ENCODE results near the gene SLC44A1.

SLC44A1 gene

GRCh38 chr9:105270711-105271110 is 26.3 kb downstream of the SLC44A1 start:
- intact Hi-C loops (cut with DNase I; ENCODE audit: low total_unique reads): no loop called here
- DNase-seq: no peak
- Histone ChIP-seq H3K36me3 (no peaks in the 10 kb centered on the region), H3K27ac (no peak overlapping the region), H3K4me1 (no peaks in the 10 kb centered on the region), H3K4me3 (no peak overlapping the region), H3K9me3 (no peaks in the 10 kb centered on the region), H3K27me3 (no peaks in the 10 kb centered on the region)
- TF ChIP-seq CTCF (IDR thresholded peaks at IDR 0.05): no peak

GRCh38 chr9:105273731-105274130 is 29.3 kb downstream of the SLC44A1 start:
- Histone ChIP-seq H3K27ac (no peak overlapping the region), H3K36me3 (no peaks in the 10 kb centered on the region), H3K27me3 (no peaks in the 10 kb centered on the region), H3K9me3 (no peaks in the 10 kb centered on the region), H3K4me1 (peaks cover 0 to 3% (median 0%) of the 10 kb centered on the region in 4 donors), H3K4me3 (no peak overlapping the region)
- intact Hi-C loops (cut with DNase I; ENCODE audit: low total_unique reads): no loop called here
- no peak for TF ChIP-seq CTCF (IDR thresholded peaks at IDR 0.05)
- no peak for DNase-seq

GRCh38 chr9:105275111-105275510 is 30.7 kb downstream of the SLC44A1 start:
- Histone ChIP-seq H3K4me1 (peaks cover 0 to 6% (median 0%) of the 10 kb centered on the region in 4 donors), H3K9me3 (no peaks in the 10 kb centered on the region)
- intact Hi-C loops (cut with DNase I; ENCODE audit: low total_unique reads): no loop called here

GRCh38 chr9:105275938-105276337 is 31.5 kb downstream of the SLC44A1 start:
- Histone ChIP-seq H3K4me3 (no peak overlapping the region), H3K9me3 (no peaks in the 10 kb centered on the region), H3K4me1 (peaks cover 0 to 6% (median 0%) of the 10 kb centered on the region in 4 donors), H3K27me3 (no peaks in the 10 kb centered on the region), H3K36me3 (no peaks in the 10 kb centered on the region), H3K27ac (no peak overlapping the region)
- TF ChIP-seq CTCF (IDR thresholded peaks at IDR 0.05): no peak
- intact Hi-C loops (cut with DNase I; ENCODE audit: low total_unique reads): no loop called here
- no peak for DNase-seq

More at GRCh38 chr9:105275111-105275510, 30.7 kb downstream of the SLC44A1 start:
- no peak for TF ChIP-seq CTCF (IDR thresholded peaks at IDR 0.05)
- no peak for DNase-seq
- Histone ChIP-seq H3K27me3 (no peaks in the 10 kb centered on the region), H3K27ac (no peak overlapping the region), H3K36me3 (no peaks in the 10 kb centered on the region), H3K4me3 (no peak overlapping the region)

GRCh38 chr9:105278751-105279150 is 34.3 kb downstream of the SLC44A1 start:
- H3K36me3 ChIP-seq: no peaks in the 10 kb centered on the region
- no peak overlapping the region for H3K4me3 ChIP-seq
- intact Hi-C loops (cut with DNase I; ENCODE audit: low total_unique reads): no loop called here
- no peaks in the 10 kb centered on the region for H3K9me3 ChIP-seq
- no peak for DNase-seq
- no peaks in the 10 kb centered on the region for H3K27me3 ChIP-seq
- H3K4me1 ChIP-seq: peaks cover 0 to 6% (median 0%) of the 10 kb centered on the region in 4 donors
- no peak overlapping the region for H3K27ac ChIP-seq
- no peak for TF ChIP-seq CTCF (IDR thresholded peaks at IDR 0.05)

- intact Hi-C loops (cut with DNase I; ENCODE audit: low total_unique reads): no loop called here
- TF ChIP-seq CTCF (IDR thresholded peaks at IDR 0.05): no peak
Measured at GRCh38 chr9:105280691-105281090, 36.2 kb downstream of the SLC44A1 start.

More at GRCh38 chr9:105280691-105281090, 36.2 kb downstream of the SLC44A1 start:
- Histone ChIP-seq H3K4me1 (peaks cover 0 to 6% (median 0%) of the 10 kb centered on the region in 4 donors), H3K27ac (no peak overlapping the region), H3K4me3 (no peak overlapping the region), H3K27me3 (no peaks in the 10 kb centered on the region), H3K9me3 (no peaks in the 10 kb centered on the region), H3K36me3 (no peaks in the 10 kb centered on the region)
- DNase-seq: no peak
